HCT116 (cell line): Measurements from ENCODE around the gene SOAT2. TPM values are rescaled to one million over a fixed set of nuclear protein-coding genes. Genes with fewer than 3 reads are reported as not detected.

Experiments
- ATAC-seq: fragments of 200-7000 bp; cut with Tn5 transposase; 2 replicates; pipeline ENCODE4 v1.9.1; 2020; ENCODE audit warnings: mild to moderate bottlenecking, moderate library complexity
- BruUV-seq: library from RNA; stranded (reverse); fragments of 400-500 nt; replicated peaks from 2 replicates; lab custom pipeline; 2021; lab: Mats Ljungman, UMichigan
- CTCF ChIA-PET: fragments of 300-600 bp; sonication (Branson Sonifier 250); formaldehyde crosslinking; loops from one replicate; lab custom pipeline; 2021; ENCODE audit warnings: antibody characterized with exemption; lab: Charles Lee
- POLR2A ChIA-PET: fragments of 300-600, 350-600 bp; sonication (Branson Sonifier 250); formaldehyde crosslinking; loops from one replicate; lab custom pipeline; 2021; ENCODE audit warnings: antibody characterized with exemption; lab: Charles Lee
- RAD21 ChIA-PET, 2 experiments: fragments of 300-600 bp; sonication (Branson Sonifier 250); formaldehyde crosslinking; loops; one replicate each; lab custom pipeline; 2023; ENCODE audit warnings: low total read pairs in 2 of 2; ENCODE audit not compliant: uncharacterized antibody in 2 of 2, unreplicated experiment in 2 of 2, low non-redundant PET in 1 of 2; lab: Charles Lee
- DNase-seq: peaks from one replicate; pipeline ENCODE4 v3.0.0-alpha.2; 2010; ENCODE audit warnings: low read depth, low spot score
- H2AFZ ChIP-seq: fragments of 200-600 bp; shearing (Covaris generic), sonication (generic); 2 replicates; pipeline ENCODE4 v1.6.1; 2017; ENCODE audit warnings: low read depth, mixed run types, mixed read lengths, antibody characterized with exemption, low read length; ENCODE audit not compliant: poor library complexity, severe bottlenecking
- H3K27ac ChIP-seq: 2 replicates; pipeline ENCODE4 v1.5.1; 2012; ENCODE audit warnings: low read depth, low read length
- H3K27me3 ChIP-seq: fragments of 200-600 bp; sonication (generic); 2 replicates; pipeline ENCODE4 v1.6.1; 2016; ENCODE audit warnings: mixed run types, low read length, mixed read lengths; ENCODE audit not compliant: insufficient read depth
- H3K36me3 ChIP-seq, 2 experiments: fragments of 200-500 bp in 1 of 2; fragments of 200-600 bp in 1 of 2; sonication (Bioruptor generic) in 1 of 2; sonication (generic) in 1 of 2; 2 replicates each; pipeline versions ENCODE4 v1.5.1 to v1.6.1; 2014 to 2016; ENCODE audit warnings: low read length in 2 of 2, inconsistent platforms in 1 of 2, mixed read lengths in 1 of 2, mixed run types in 1 of 2; ENCODE audit not compliant: insufficient read depth in 2 of 2, control insufficient read depth in 1 of 2
- H3K4me1 ChIP-seq, 2 experiments: fragments of 200-600 bp in 1 of 2; sonication (generic) in 1 of 2; 2 replicates each; pipeline versions ENCODE4 v1.5.1 to v1.6.1; 2012 to 2017; ENCODE audit warnings: low read length in 2 of 2, inconsistent platforms in 1 of 2, mild to moderate bottlenecking in 1 of 2, mixed read lengths in 1 of 2, mixed run types in 1 of 2, moderate library complexity in 1 of 2; ENCODE audit not compliant: insufficient read depth in 2 of 2, control insufficient read depth in 1 of 2
- H3K4me2 ChIP-seq: fragments of 200-600 bp; sonication (generic); 2 replicates; pipeline ENCODE4 v1.6.1; 2017; ENCODE audit warnings: mixed run types, low read length, mixed read lengths
- H3K4me3 ChIP-seq, 2 experiments: fragments of 200-600 bp in 1 of 2; sonication (generic) in 1 of 2; replicated peaks in 1 of 2; 2 replicates each; pipeline ENCODE4 v1.5.1; 2011 to 2016; ENCODE audit warnings: low read length in 2 of 2, control low read depth in 1 of 2, low read depth in 1 of 2, mild to moderate bottlenecking in 1 of 2, mixed read lengths in 1 of 2, mixed run types in 1 of 2
- H3K79me2 ChIP-seq: fragments of 200-600 bp; sonication (generic); 2 replicates; pipeline ENCODE4 v1.6.1; 2017; ENCODE audit warnings: mild to moderate bottlenecking, mixed run types, low read length, moderate library complexity, mixed read lengths; ENCODE audit not compliant: insufficient read depth
- H3K9ac ChIP-seq: fragments of 200-600 bp; sonication (generic); 2 replicates; pipeline ENCODE4 v1.6.1; 2016; ENCODE audit warnings: low read length, mixed read lengths
- H3K9me2 ChIP-seq: fragments of 200-600 bp; sonication (generic), shearing (Covaris generic); 2 replicates; pipeline ENCODE4 v1.6.1; 2017; ENCODE audit warnings: mixed run types, mild to moderate bottlenecking, moderate library complexity; ENCODE audit not compliant: insufficient read depth
- H3K9me3 ChIP-seq, 2 experiments: fragments of 200-500 bp in 1 of 2; fragments of 200-600 bp in 1 of 2; sonication (Bioruptor generic) in 1 of 2; sonication (generic) in 1 of 2; 2 replicates each; pipeline ENCODE4 v1.6.1; 2014 to 2017; ENCODE audit warnings: low read length in 2 of 2, mixed read lengths in 2 of 2, inconsistent platforms in 1 of 2, low read depth in 1 of 2, mild to moderate bottlenecking in 1 of 2, mixed run types in 1 of 2, moderate library complexity in 1 of 2; ENCODE audit not compliant: control insufficient read depth in 1 of 2, insufficient read depth in 1 of 2
- H4K20me1 ChIP-seq: fragments of 200-600 bp; sonication (generic), shearing (Covaris generic); 2 replicates; pipeline ENCODE4 v1.6.1; 2017; ENCODE audit warnings: mixed run types, mild to moderate bottlenecking, moderate library complexity; ENCODE audit not compliant: insufficient read depth
- ATF3 ChIP-seq: IDR thresholded peaks from 2 replicates; pipeline ENCODE4 v1.6.1; 2012
- ELF1 ChIP-seq: IDR thresholded peaks from 2 replicates; pipeline ENCODE4 v1.6.1; 2012; ENCODE audit warnings: low read depth, borderline replicate concordance
- EZH2 ChIP-seq: fragments of 200-600 bp; sonication (generic); IDR thresholded peaks from 2 replicates; pipeline ENCODE4 v1.6.1; 2017; ENCODE audit warnings: antibody characterized with exemption, mixed run types
- EZH2phosphoT487 ChIP-seq: fragments of 200-600 bp; IDR thresholded peaks from 2 replicates; pipeline ENCODE4 v1.6.1; 2018; ENCODE audit warnings: antibody characterized with exemption, borderline replicate concordance
- POLR2A ChIP-seq: IDR thresholded peaks from 2 replicates; pipeline ENCODE4 v1.7.0; 2011; ENCODE audit warnings: borderline replicate concordance; ENCODE audit not compliant: insufficient read depth, insufficient read length; ENCODE audit errors: extremely low read depth
- SP1 ChIP-seq: IDR thresholded peaks from 2 replicates; pipeline ENCODE4 v1.6.1; 2012; ENCODE audit warnings: low read depth
- ZNF274 ChIP-seq: fragments of 200-500 bp; sonication (Bioruptor generic); IDR thresholded peaks from 2 replicates; pipeline ENCODE4 v1.6.1; 2014; ENCODE audit warnings: mild to moderate bottlenecking, low read depth, low read length, inconsistent platforms
- intact Hi-C: fragments of 100-400 bp; cut with micrococcal nuclease; formaldehyde crosslinking; loops from 2 replicates; pipeline ENCODE4 v1.10.0; 2022
- total RNA-seq: library from RNA; stranded (reverse); gene quantifications from one replicate; pipeline ENCODE4 v1.2.1, GENCODE V29; 2021; ENCODE audit not compliant: unreplicated experiment

SOAT2 gene
- total RNA-seq, 1 experiment from 2014 or later: 0.17 TPM

DNA sequence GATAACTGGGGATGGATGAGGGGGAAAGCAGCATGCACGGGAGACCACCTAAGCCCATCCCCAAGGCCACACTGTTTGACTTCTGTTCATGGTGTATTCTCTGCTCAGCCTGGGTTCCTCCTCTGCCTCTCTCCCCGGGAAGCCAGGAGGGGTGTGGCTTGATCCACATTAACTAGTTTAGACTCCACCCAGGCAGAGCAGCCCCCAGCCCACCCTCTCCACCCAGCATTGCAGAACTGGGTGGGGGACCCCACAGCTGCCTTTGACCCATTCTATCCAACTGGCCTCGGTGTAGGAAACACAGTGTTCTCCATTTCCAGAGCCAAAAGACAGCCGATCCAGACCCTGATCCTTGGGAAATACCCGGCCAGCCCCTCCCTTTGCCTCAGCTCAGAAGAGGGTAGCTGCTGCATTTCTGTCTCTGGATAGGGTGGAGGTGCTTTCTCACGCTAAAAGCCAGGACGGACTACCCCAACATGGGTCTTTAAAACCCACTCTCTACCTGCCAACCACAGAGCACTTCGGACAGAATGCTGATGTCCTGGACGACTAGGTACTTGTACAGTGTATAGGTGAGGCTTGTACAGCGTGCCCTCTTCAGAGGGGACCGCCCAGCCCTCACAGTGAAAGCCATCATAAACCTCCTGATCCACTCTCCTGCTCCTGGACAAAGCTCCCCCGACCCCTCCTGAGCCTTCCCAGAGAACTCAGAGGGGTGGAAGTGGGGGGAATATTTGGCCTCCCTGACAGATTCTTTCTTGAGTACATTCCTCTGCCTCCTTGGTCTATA, 33.5 kb upstream of the SOAT2 start:
- Histone ChIP-seq H3K79me2 (no peaks in the 10 kb centered on the region; the same call in 1 of the 2 replicates), H3K9ac (no peak overlapping the region), H3K9me2 (no peaks in the 10 kb centered on the region), H3K4me1 (peaks cover 13 to 58% of the 10 kb centered on the region in 2 experiments), H4K20me1 (no peaks in the 10 kb centered on the region), H3K9me3 (no peaks in the 10 kb centered on the region), H2AFZ (no peak overlapping the region), H3K4me2 (no peak overlapping the region), H3K27me3 (no peaks in the 10 kb centered on the region), H3K36me3 (peaks cover 3 to 30% of the 10 kb centered on the region in 2 experiments; a peak in 2 of 4 replicates), H3K4me3 (no peak overlapping the region), H3K27ac (no peak overlapping the region)
- ChIA-PET POLR2A (interaction anchor here (1.4 to 1.8 kb wide), 2 partner anchors 9 to 10 kb away, joined by 6 to 7 read pairs; partner anchors contain the start of gene SPRYD3), RAD21 (interaction anchor here in 1 of 2 experiments (0.5 kb wide), 1 partner anchor 29 kb away, joined by 3 read pairs; no protein-coding TSS in a partner anchor), CTCF (interaction anchor here (0.8 to 2.0 kb wide), 2 partner anchors 8 to 29 kb away, joined by 3 to 6 read pairs; no protein-coding TSS in a partner anchor)
- TF ChIP-seq ELF1 (no peak), ZNF274 (no peak), SP1 (no peak), EZH2 (no peak)
- intact Hi-C loops: loop anchor here (10.0 kb wide), 1 partner anchor 215 kb away; no protein-coding TSS in a partner anchor
- BruUV-seq: no TSS peak
- ATAC-seq (no peak), DNase-seq (no peak)

GRCh38 chr12:53070877-53071492, 32.3 kb upstream of the SOAT2 start:
- ChIA-PET CTCF (interaction anchor here (2.0 kb wide), 1 partner anchor 9 kb away, joined by 6 read pairs; no protein-coding TSS in a partner anchor), POLR2A (interaction anchor here (1.8 kb wide), 1 partner anchor 8 kb away, joined by 7 read pairs; the partner anchor contains the start of gene SPRYD3)
- no peak overlapping the region for H3K9ac ChIP-seq

More at GRCh38 chr12:53070877-53071492, 32.3 kb upstream of the SOAT2 start:
- Histone ChIP-seq H3K4me2 (no peak overlapping the region), H3K4me1 (peaks cover 13 to 51% of the 10 kb centered on the region in 2 experiments), H3K4me3 (no peak overlapping the region), H3K9me3 (no peaks in the 10 kb centered on the region), H3K27ac (no peak overlapping the region), H2AFZ (no peak overlapping the region), H4K20me1 (no peaks in the 10 kb centered on the region), H3K9me2 (no peaks in the 10 kb centered on the region), H3K36me3 (peaks cover 7 to 29% of the 10 kb centered on the region in 2 experiments; a peak in 2 of 4 replicates), H3K79me2 (no peaks in the 10 kb centered on the region; the same call in 1 of the 2 replicates), H3K27me3 (no peaks in the 10 kb centered on the region)
- intact Hi-C loops: no loop called here
- ATAC-seq (no peak), DNase-seq (no peak)
- TF ChIP-seq POLR2A: no peak
- TF ChIP-seq EZH2phosphoT487: no peak
- TF ChIP-seq ATF3: no peak
- BruUV-seq: no TSS peak
- RAD21 ChIA-PET: no interaction called here
